Measurements from ENCODE around the gene SLC25A47.

GRCh38 chr14:100314724-100315123 lies 8.4 kb upstream of the SLC25A47 start:
- TF ChIP-seq YY1 (IDR thresholded peaks at IDR 0.05; ENCODE audit: insufficient read depth, insufficient read length) (no peak), ZNF274 (IDR thresholded peaks at IDR 0.05; ENCODE audit: low read depth, low read length) (no peak), SUZ12 (IDR thresholded peaks at IDR 0.05; ENCODE audit: extremely low read depth, insufficient read depth, insufficient read length) (no peak)

Measured in NT2/D1 (cell line).